ENCODE measurements around the gene AP2A2. TPM values are rescaled to one million over a fixed set of nuclear protein-coding genes. Genes with fewer than 3 reads are reported as not detected.

AP2A2 gene
- total RNA-seq, 1 donor from 2014 or later: 78.1 TPM

- Mint-ChIP-seq H3K4me3 (no peak overlapping the region), H3K9me3 (no peaks in the 10 kb centered on the region), H3K27ac (ENCODE audit: unreplicated experiment) (no peak overlapping the region), H3K36me3 (ENCODE audit: low read depth) (peaks cover 8% of the 10 kb centered on the region), H3K27me3 (ENCODE audit: low read depth) (peaks cover 2% of the 10 kb centered on the region), H3K4me1 (peaks cover 14% of the 10 kb centered on the region)
- TF ChIP-seq CTCF (conservative IDR thresholded peaks at IDR 0.05): no peak
- no peak for DNase-seq (ENCODE audit: low read depth, low spot score)
These were observed 69.5 kb downstream of the AP2A2 start for GRCh38 chr11:995044-995751.

- H3K9me3 Mint-ChIP-seq: no peaks in the 10 kb centered on the region
- H3K4me1 Mint-ChIP-seq: peaks cover 17% of the 10 kb centered on the region
- DNase-seq (ENCODE audit: low read depth, low spot score): peak; percentile 32
- peaks cover 2% of the 10 kb centered on the region for H3K27me3 Mint-ChIP-seq (ENCODE audit: low read depth)
- TF ChIP-seq CTCF (conservative IDR thresholded peaks at IDR 0.05): no peak
- H3K4me3 Mint-ChIP-seq: peak overlapping the region; percentile 52
- H3K36me3 Mint-ChIP-seq (ENCODE audit: low read depth): peaks cover 11% of the 10 kb centered on the region
- H3K27ac Mint-ChIP-seq (ENCODE audit: unreplicated experiment): no peak overlapping the region
These were observed 70.2 kb downstream of the AP2A2 start for GRCh38 chr11:995752-996420.

GRCh38 chr11:996681-997080, 71.0 kb downstream of the AP2A2 start:
- TF ChIP-seq CTCF (conservative IDR thresholded peaks at IDR 0.05): no peak
- Mint-ChIP-seq H3K9me3 (no peaks in the 10 kb centered on the region), H3K36me3 (ENCODE audit: low read depth) (peaks cover 14% of the 10 kb centered on the region), H3K27ac (ENCODE audit: unreplicated experiment) (peak overlapping the region; percentile 81), H3K27me3 (ENCODE audit: low read depth) (peaks cover 2% of the 10 kb centered on the region), H3K4me3 (no peak overlapping the region), H3K4me1 (peaks cover 20% of the 10 kb centered on the region)
- DNase-seq (ENCODE audit: low read depth, low spot score): no peak

GRCh38 chr11:997907-998306, 72.2 kb downstream of the AP2A2 start:
- Mint-ChIP-seq H3K9me3 (no peaks in the 10 kb centered on the region), H3K4me1 (peaks cover 20% of the 10 kb centered on the region), H3K27ac (ENCODE audit: unreplicated experiment) (no peak overlapping the region), H3K4me3 (no peak overlapping the region), H3K36me3 (ENCODE audit: low read depth) (peaks cover 11% of the 10 kb centered on the region), H3K27me3 (ENCODE audit: low read depth) (peaks cover 2% of the 10 kb centered on the region)
- TF ChIP-seq CTCF (conservative IDR thresholded peaks at IDR 0.05): no peak
- DNase-seq (ENCODE audit: low read depth, low spot score): no peak

GRCh38 chr11:999009-999408, 73.3 kb downstream of the AP2A2 start:
- Mint-ChIP-seq H3K4me3 (no peak overlapping the region), H3K36me3 (ENCODE audit: low read depth) (peaks cover 11% of the 10 kb centered on the region), H3K27ac (ENCODE audit: unreplicated experiment) (no peak overlapping the region), H3K9me3 (no peaks in the 10 kb centered on the region), H3K4me1 (peaks cover 20% of the 10 kb centered on the region), H3K27me3 (ENCODE audit: low read depth) (peaks cover 2% of the 10 kb centered on the region)
- no peak for TF ChIP-seq CTCF (conservative IDR thresholded peaks at IDR 0.05)
- DNase-seq (ENCODE audit: low read depth, low spot score): no peak
